GM21786 (cell line): Measurements from ENCODE around the gene CDH4.
A peak's percentile ranks its signal among the peaks of the same experiment; 100 is the strongest.

Source experiments
- ATAC-seq: cut with Tn5 transposase; IDR thresholded peaks from one replicate; pipeline ENCODE4 v1.9.1; 2021; ENCODE audit not compliant: unreplicated experiment

CDH4 gene

GRCh38 chr20:61912665-61913422 is 660.8 kb downstream of the CDH4 start:
- ATAC-seq, result peak; percentile 76

GRCh38 chr20:61913423-61914225 is 661.6 kb downstream of the CDH4 start:
- ATAC-seq, result no peak

GRCh38 chr20:61915101-61915500 is 663.0 kb downstream of the CDH4 start:
- no peak for ATAC-seq

- no peak for ATAC-seq
These were observed 664.3 kb downstream of the CDH4 start for GRCh38 chr20:61916318-61916891.

GRCh38 chr20:61917474-61918145 is 665.5 kb downstream of the CDH4 start:
- no peak for ATAC-seq

- no peak for ATAC-seq
These were observed 666.5 kb downstream of the CDH4 start for GRCh38 chr20:61918548-61918947.

GRCh38 chr20:61919239-61919638 is 667.2 kb downstream of the CDH4 start:
- no peak for ATAC-seq

- ATAC-seq, result no peak
These were observed 667.8 kb downstream of the CDH4 start for GRCh38 chr20:61919675-61920365.

GRCh38 chr20:61922411-61922810 is 670.4 kb downstream of the CDH4 start:
- no peak for ATAC-seq

- no peak for ATAC-seq
These were observed 670.9 kb downstream of the CDH4 start for GRCh38 chr20:61922936-61923335.

GRCh38 chr20:61923371-61924166 is 671.5 kb downstream of the CDH4 start:
- no peak for ATAC-seq

- ATAC-seq, result no peak
These were observed 672.3 kb downstream of the CDH4 start for GRCh38 chr20:61924211-61924857.

- no peak for ATAC-seq
These were observed 672.9 kb downstream of the CDH4 start for GRCh38 chr20:61924858-61925554.

GRCh38 chr20:61925555-61926252 is 673.6 kb downstream of the CDH4 start:
- no peak for ATAC-seq

- no peak for ATAC-seq
These were observed 674.2 kb downstream of the CDH4 start for GRCh38 chr20:61926253-61926613.

GRCh38 chr20:61926796-61927192 is 674.7 kb downstream of the CDH4 start:
- no peak for ATAC-seq

- ATAC-seq, result no peak
These were observed 675.2 kb downstream of the CDH4 start for GRCh38 chr20:61927193-61927825.
